A673 (cell line): Measurements from ENCODE around the gene UBE2Q1. TPM values are rescaled to one million over a fixed set of nuclear protein-coding genes. Genes with fewer than 3 reads are reported as not detected.

ENCODE experiments used
- BruUV-seq: library from RNA; stranded (reverse); fragments of 400-500 nt; replicated peaks from 2 replicates; lab custom pipeline; 2021; lab: Mats Ljungman, UMichigan
- CTCF ChIA-PET: fragments of 300-600 bp; sonication (Branson Sonifier 250); formaldehyde crosslinking; loops from one replicate; lab custom pipeline; 2022; ENCODE audit warnings: antibody characterized with exemption; lab: Charles Lee
- POLR2A ChIA-PET: fragments of 300-600 bp; sonication (Branson Sonifier 250); formaldehyde crosslinking; loops from one replicate; lab custom pipeline; 2022; ENCODE audit warnings: antibody characterized with exemption; ENCODE audit not compliant: low non-redundant PET; lab: Charles Lee
- DNase-seq: peaks from one replicate; pipeline ENCODE4 v3.0.0-alpha.2; 2015; ENCODE audit warnings: low spot score
- H3K27ac ChIP-seq: fragments of 200-600 bp; sonication (generic); 2 replicates; pipeline ENCODE4 v1.5.1; 2016; ENCODE audit warnings: mixed run types, low read depth, mild to moderate bottlenecking, mixed read lengths, antibody characterized with exemption, low read length; ENCODE audit not compliant: poor library complexity, severe bottlenecking
- H3K27me3 ChIP-seq: fragments of 200-600 bp; sonication (generic); replicated peaks from 2 replicates; pipeline ENCODE4 v1.6.1; 2017; ENCODE audit warnings: mixed run types, low read depth, mild to moderate bottlenecking, mixed read lengths, antibody characterized with exemption, low read length; ENCODE audit not compliant: insufficient read depth, poor library complexity
- H3K36me3 ChIP-seq: fragments of 200-600 bp; sonication (generic); 2 replicates; pipeline ENCODE4 v1.6.1; 2016; ENCODE audit warnings: mixed run types, mild to moderate bottlenecking, mixed read lengths, antibody characterized with exemption, low read length; ENCODE audit not compliant: insufficient read depth, poor library complexity, severe bottlenecking
- H3K4me1 ChIP-seq: fragments of 200-600 bp; sonication (generic); 2 replicates; pipeline ENCODE4 v1.6.1; 2017; ENCODE audit warnings: mixed run types, mild to moderate bottlenecking, mixed read lengths, antibody characterized with exemption, low read length; ENCODE audit not compliant: insufficient read depth, poor library complexity, severe bottlenecking
- H3K4me3 ChIP-seq: fragments of 200-600 bp; sonication (generic); 2 replicates; pipeline ENCODE4 v1.5.1; 2016; ENCODE audit warnings: low read depth, mixed run types, mild to moderate bottlenecking, mixed read lengths, low read length; ENCODE audit not compliant: poor library complexity, severe bottlenecking
- H3K9me3 ChIP-seq: fragments of 200-600 bp; sonication (generic); 2 replicates; pipeline ENCODE4 v1.6.1; 2016; ENCODE audit warnings: mixed run types, low read depth, mild to moderate bottlenecking, mixed read lengths, antibody characterized with exemption, low read length; ENCODE audit not compliant: poor library complexity, severe bottlenecking
- EZH2 ChIP-seq: fragments of 200-600 bp; sonication (generic); IDR thresholded peaks from 2 replicates; pipeline ENCODE4 v1.6.1; 2017; ENCODE audit warnings: borderline replicate concordance, low read depth, mild to moderate bottlenecking, mixed read lengths, antibody characterized with exemption, low read length; ENCODE audit not compliant: poor library complexity, severe bottlenecking
- intact Hi-C: fragments of 100-400 bp; cut with micrococcal nuclease; formaldehyde crosslinking; loops from one replicate; pipeline ENCODE4 v1.10.0; 2022; ENCODE audit not compliant: unreplicated experiment
- total RNA-seq: library from RNA; stranded (reverse); gene quantifications from 2 replicates; pipeline ENCODE4 v1.2.3, GENCODE V29; 2021
- TF ChIP-seq, protein P1 (sequence below): fragments of 300-800, 200-600 bp; sonication (generic); conservative IDR thresholded peaks from 2 replicates; pipeline ENCODE4 v1.5.1; 2017; ENCODE audit warnings: low read depth, mild to moderate bottlenecking, antibody characterized with exemption, low read length, moderate library complexity, mixed read lengths

UBE2Q1 gene
- total RNA-seq, 1 experiment from 2014 or later: 84.5 TPM

DNA sequence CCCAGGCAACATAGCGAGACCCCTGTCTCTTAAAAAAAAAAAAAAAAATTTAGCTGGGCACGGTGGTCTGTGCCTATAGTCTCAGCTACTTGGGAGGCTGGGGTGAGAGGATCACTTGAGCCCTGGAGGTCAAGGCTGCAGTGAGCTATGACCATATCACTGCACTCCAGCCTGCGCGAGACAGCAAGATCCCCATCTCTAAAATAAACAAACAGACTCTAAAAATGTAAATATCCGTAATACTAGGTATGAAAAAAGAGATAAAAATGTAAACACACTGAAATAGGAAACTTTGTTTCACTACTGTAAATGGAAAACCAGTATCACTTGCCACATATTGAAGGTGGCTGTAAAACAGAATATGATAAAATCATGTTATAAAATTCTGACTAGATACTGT is 32.3 kb upstream of the UBE2Q1 start:
- no peak overlapping the region for H3K4me3 ChIP-seq
- POLR2A ChIA-PET: no interaction called here
- CTCF ChIA-PET: no interaction called here
- no peaks in the 10 kb centered on the region for H3K4me1 ChIP-seq
- H3K27me3 ChIP-seq: no peaks in the 10 kb centered on the region
- no TSS peak for BruUV-seq
- no peaks in the 10 kb centered on the region for H3K9me3 ChIP-seq
- DNase-seq: no peak
- intact Hi-C loops: no loop called here
- H3K27ac ChIP-seq: no peak overlapping the region
- TF ChIP-seq EZH2: no peak
- TF ChIP-seq, protein P1, sequence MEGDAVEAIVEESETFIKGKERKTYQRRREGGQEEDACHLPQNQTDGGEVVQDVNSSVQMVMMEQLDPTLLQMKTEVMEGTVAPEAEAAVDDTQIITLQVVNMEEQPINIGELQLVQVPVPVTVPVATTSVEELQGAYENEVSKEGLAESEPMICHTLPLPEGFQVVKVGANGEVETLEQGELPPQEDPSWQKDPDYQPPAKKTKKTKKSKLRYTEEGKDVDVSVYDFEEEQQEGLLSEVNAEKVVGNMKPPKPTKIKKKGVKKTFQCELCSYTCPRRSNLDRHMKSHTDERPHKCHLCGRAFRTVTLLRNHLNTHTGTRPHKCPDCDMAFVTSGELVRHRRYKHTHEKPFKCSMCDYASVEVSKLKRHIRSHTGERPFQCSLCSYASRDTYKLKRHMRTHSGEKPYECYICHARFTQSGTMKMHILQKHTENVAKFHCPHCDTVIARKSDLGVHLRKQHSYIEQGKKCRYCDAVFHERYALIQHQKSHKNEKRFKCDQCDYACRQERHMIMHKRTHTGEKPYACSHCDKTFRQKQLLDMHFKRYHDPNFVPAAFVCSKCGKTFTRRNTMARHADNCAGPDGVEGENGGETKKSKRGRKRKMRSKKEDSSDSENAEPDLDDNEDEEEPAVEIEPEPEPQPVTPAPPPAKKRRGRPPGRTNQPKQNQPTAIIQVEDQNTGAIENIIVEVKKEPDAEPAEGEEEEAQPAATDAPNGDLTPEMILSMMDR: no peak
- H3K36me3 ChIP-seq: peaks cover 96% of the 10 kb centered on the region

DNA sequence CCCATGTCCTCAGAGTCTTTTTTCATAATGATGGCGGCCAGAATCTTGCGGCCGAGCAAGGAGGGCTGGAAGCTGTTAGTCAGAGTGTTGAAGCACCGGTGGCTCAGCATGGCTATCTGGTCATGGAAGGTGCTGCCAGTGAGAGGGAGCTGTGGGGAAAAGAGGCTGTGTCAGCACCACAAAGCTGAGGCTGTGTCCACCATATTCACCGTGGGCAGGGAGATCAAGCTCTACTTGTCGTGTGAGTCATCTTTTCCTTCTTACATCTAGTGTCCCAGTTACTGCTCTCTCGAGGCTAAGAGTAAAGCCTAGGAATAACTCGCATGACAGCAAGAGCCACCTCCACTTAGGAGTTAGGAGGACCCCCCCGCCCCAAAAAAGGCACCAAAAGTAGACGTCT is 31.3 kb upstream of the UBE2Q1 start:
- no TSS peak for BruUV-seq
- Histone ChIP-seq H3K27me3 (no peaks in the 10 kb centered on the region), H3K27ac (no peak overlapping the region), H3K9me3 (no peaks in the 10 kb centered on the region), H3K4me1 (no peaks in the 10 kb centered on the region), H3K4me3 (no peak overlapping the region), H3K36me3 (peaks cover 98% of the 10 kb centered on the region)
- no peak for DNase-seq
- ChIA-PET POLR2A (no interaction called here), CTCF (no interaction called here)
- no peak for TF ChIP-seq EZH2
- TF ChIP-seq, protein P1: no peak
- intact Hi-C loops: no loop called here

DNA sequence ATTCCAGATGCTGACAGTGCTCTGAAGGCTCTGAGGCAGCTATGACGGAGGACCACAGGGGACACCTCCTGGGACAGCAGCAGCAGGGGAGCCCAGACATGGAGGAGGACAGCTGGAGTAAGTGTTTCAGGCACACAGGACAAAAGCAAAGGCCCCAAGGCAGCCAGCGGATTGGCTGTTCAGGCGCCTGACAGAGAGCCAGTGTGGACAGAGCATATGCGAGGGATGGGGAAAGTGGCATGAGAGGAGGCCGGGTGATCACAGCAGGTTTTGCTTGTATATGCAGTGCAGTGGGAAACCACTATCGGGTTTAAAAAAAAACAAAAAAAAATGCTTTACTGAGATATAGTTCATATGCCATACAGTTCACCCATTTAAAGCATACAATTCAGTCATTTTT is 28.2 kb upstream of the UBE2Q1 start:
- POLR2A ChIA-PET: no interaction called here
- BruUV-seq: no TSS peak
- no peaks in the 10 kb centered on the region for H3K9me3 ChIP-seq

More for the DNA sequence above, 28.2 kb upstream of the UBE2Q1 start:
- H3K36me3 ChIP-seq: peaks cover 100% of the 10 kb centered on the region
- H3K4me3 ChIP-seq: no peak overlapping the region
- no peak for DNase-seq
- H3K27ac ChIP-seq: no peak overlapping the region
- no peaks in the 10 kb centered on the region for H3K4me1 ChIP-seq
- CTCF ChIA-PET: no interaction called here
- H3K27me3 ChIP-seq: no peaks in the 10 kb centered on the region
- intact Hi-C loops: no loop called here
- no peak for TF ChIP-seq EZH2
- TF ChIP-seq, protein P1: no peak
